ENCODE data around the gene MBNL2. TPM values are rescaled to one million over a fixed set of nuclear protein-coding genes. Genes with fewer than 3 reads are reported as not detected.

Gene MBNL2
- total RNA-seq, 1 donor from 2014 or later, result 80.0 TPM

GRCh38 chr13:97408938-97409337, 186.8 kb downstream of the MBNL2 start:
- DNase-seq (ENCODE audit: low spot score), result no peak

GRCh38 chr13:97411984-97412383, 189.9 kb downstream of the MBNL2 start:
- no peak for DNase-seq (ENCODE audit: low spot score)

GRCh38 chr13:97413694-97414093, 191.6 kb downstream of the MBNL2 start:
- DNase-seq (ENCODE audit: low spot score), result no peak

- DNase-seq (ENCODE audit: low spot score), result no peak
Measured at GRCh38 chr13:97414392-97414791, 192.3 kb downstream of the MBNL2 start.

- DNase-seq (ENCODE audit: low spot score), result no peak
Measured at GRCh38 chr13:97417698-97418097, 195.6 kb downstream of the MBNL2 start.

GRCh38 chr13:97422118-97423054, 200.3 kb downstream of the MBNL2 start:
- no peak for DNase-seq (ENCODE audit: low spot score)

- DNase-seq (ENCODE audit: low spot score), result no peak
Measured at GRCh38 chr13:97423300-97424045, 201.3 kb downstream of the MBNL2 start.

GRCh38 chr13:97425590-97425989, 203.5 kb downstream of the MBNL2 start:
- no peak for DNase-seq (ENCODE audit: low spot score)

GRCh38 chr13:97426695-97427094, 204.6 kb downstream of the MBNL2 start:
- DNase-seq (ENCODE audit: low spot score), result no peak

GRCh38 chr13:97429681-97430081, 207.5 kb downstream of the MBNL2 start:
- no peak for DNase-seq (ENCODE audit: low spot score)

GRCh38 chr13:97430296-97430695, 208.2 kb downstream of the MBNL2 start:
- DNase-seq (ENCODE audit: low spot score), result no peak

GRCh38 chr13:97431171-97431764, 209.1 kb downstream of the MBNL2 start:
- no peak for DNase-seq (ENCODE audit: low spot score)

GRCh38 chr13:97432232-97432916, 210.2 kb downstream of the MBNL2 start:
- no peak for DNase-seq (ENCODE audit: low spot score)

GRCh38 chr13:97432917-97433726, 211.0 kb downstream of the MBNL2 start:
- peak; percentile 98 for DNase-seq (ENCODE audit: low spot score)

- peak; percentile 96 for DNase-seq (ENCODE audit: low spot score)
Measured at GRCh38 chr13:97433727-97434396, 211.7 kb downstream of the MBNL2 start, which contains the start of gene RAP2A. RAP2A (plus strand) TSS chr13:97434169; CDS start chr13:97434471, 302 bp downstream.

GRCh38 chr13:97434397-97435201, 212.5 kb downstream of the MBNL2 start:
- peak; percentile 89 for DNase-seq (ENCODE audit: low spot score)

GRCh38 chr13:97435323-97435722, 213.2 kb downstream of the MBNL2 start:
- no peak for DNase-seq (ENCODE audit: low spot score)

GRCh38 chr13:97435794-97436193, 213.7 kb downstream of the MBNL2 start:
- no peak for DNase-seq (ENCODE audit: low spot score)

- no peak for DNase-seq (ENCODE audit: low spot score)
Measured at GRCh38 chr13:97436845-97437244, 214.7 kb downstream of the MBNL2 start.
